OCI-LY1 (cell line): ENCODE results near the gene IGF2R.

Experiments
- H2AFZ ChIP-seq: fragments of 200-600 bp; sonication (generic), shearing (Covaris generic); 2 replicates; pipeline ENCODE4 v1.6.0; 2014; ENCODE audit warnings: antibody characterized with exemption, mild to moderate bottlenecking, low read length
- H3F3A ChIP-seq: fragments of 200-600 bp; sonication (generic), shearing (Covaris generic); 2 replicates; pipeline ENCODE4 v1.6.0; 2014; ENCODE audit warnings: mild to moderate bottlenecking, antibody characterized with exemption, low read length, moderate library complexity; ENCODE audit not compliant: insufficient read depth
- H3K27ac ChIP-seq: fragments of 200-600 bp; sonication (generic); 2 replicates; pipeline ENCODE4 v1.5.1; 2014; ENCODE audit warnings: low read length, mixed run types, mild to moderate bottlenecking, low read depth; ENCODE audit not compliant: poor library complexity, severe bottlenecking
- H3K27me3 ChIP-seq: fragments of 200-600 bp; sonication (generic); 2 replicates; pipeline ENCODE4 v1.6.0; 2014; ENCODE audit warnings: antibody characterized with exemption, mild to moderate bottlenecking, low read length, moderate library complexity; ENCODE audit not compliant: insufficient read depth
- H3K36me3 ChIP-seq: fragments of 200-600 bp; sonication (generic); 2 replicates; pipeline ENCODE4 v1.6.1; 2014; ENCODE audit warnings: mild to moderate bottlenecking, antibody characterized with exemption, low read length, moderate library complexity, mixed read lengths; ENCODE audit not compliant: insufficient read depth
- H3K4me1 ChIP-seq: fragments of 200-600 bp; sonication (generic); 2 replicates; pipeline ENCODE4 v1.5.1; 2014; ENCODE audit warnings: mild to moderate bottlenecking, low read length, moderate library complexity; ENCODE audit not compliant: insufficient read depth, severe bottlenecking
- H3K4me2 ChIP-seq: fragments of 200-600 bp; sonication (generic), shearing (Covaris generic); 2 replicates; pipeline ENCODE4 v1.6.1; 2014; ENCODE audit warnings: low read length
- H3K4me3 ChIP-seq: fragments of 200-600 bp; sonication (generic); 2 replicates; pipeline ENCODE4 v1.5.1; 2014; ENCODE audit warnings: low read length, low read depth, mild to moderate bottlenecking, mixed read lengths; ENCODE audit not compliant: poor library complexity, severe bottlenecking
- H3K79me2 ChIP-seq: fragments of 200-600 bp; shearing (Covaris generic); 2 replicates; pipeline ENCODE4 v1.6.1; 2016; ENCODE audit warnings: mixed run types, low read length, mixed read lengths; ENCODE audit not compliant: insufficient read depth
- H3K9ac ChIP-seq: fragments of 200-600 bp; sonication (generic), shearing (Covaris generic); 2 replicates; pipeline ENCODE4 v1.6.1; 2014; ENCODE audit warnings: mild to moderate bottlenecking, low read length, mixed read lengths
- H3K9me2 ChIP-seq: fragments of 200-600 bp; sonication (generic), shearing (Covaris generic); 2 replicates; pipeline ENCODE4 v1.6.1; 2014; ENCODE audit warnings: low read depth, mild to moderate bottlenecking, low read length, mixed read lengths
- H3K9me3 ChIP-seq: fragments of 200-600 bp; shearing (Covaris generic); 2 replicates; pipeline ENCODE4 v1.6.1; 2014; ENCODE audit warnings: low read length, mixed read lengths
- H4K20me1 ChIP-seq: fragments of 200-600 bp; sonication (generic), shearing (Covaris generic); 2 replicates; pipeline ENCODE4 v1.6.0; 2016; ENCODE audit warnings: mild to moderate bottlenecking, low read length; ENCODE audit not compliant: insufficient read depth
- EZH2 ChIP-seq: fragments of 200-600 bp; sonication (generic), shearing (Covaris generic); IDR thresholded peaks from 2 replicates; pipeline ENCODE4 v1.8.0; 2017; ENCODE audit warnings: borderline replicate concordance, mixed run types, mild to moderate bottlenecking, antibody characterized with exemption, low read length, moderate library complexity, mixed read lengths
- TF ChIP-seq, protein P1 (sequence below): fragments of 200-600 bp; sonication (generic), shearing (Covaris generic); IDR thresholded peaks from 2 replicates; pipeline ENCODE4 v1.5.1; 2017; ENCODE audit warnings: mild to moderate bottlenecking, antibody characterized with exemption, low read length, moderate library complexity, mixed read lengths

IGF2R gene

GRCh38 chr6:160035693-160036330, 66.9 kb downstream of the IGF2R start:
- TF ChIP-seq, protein P1, sequence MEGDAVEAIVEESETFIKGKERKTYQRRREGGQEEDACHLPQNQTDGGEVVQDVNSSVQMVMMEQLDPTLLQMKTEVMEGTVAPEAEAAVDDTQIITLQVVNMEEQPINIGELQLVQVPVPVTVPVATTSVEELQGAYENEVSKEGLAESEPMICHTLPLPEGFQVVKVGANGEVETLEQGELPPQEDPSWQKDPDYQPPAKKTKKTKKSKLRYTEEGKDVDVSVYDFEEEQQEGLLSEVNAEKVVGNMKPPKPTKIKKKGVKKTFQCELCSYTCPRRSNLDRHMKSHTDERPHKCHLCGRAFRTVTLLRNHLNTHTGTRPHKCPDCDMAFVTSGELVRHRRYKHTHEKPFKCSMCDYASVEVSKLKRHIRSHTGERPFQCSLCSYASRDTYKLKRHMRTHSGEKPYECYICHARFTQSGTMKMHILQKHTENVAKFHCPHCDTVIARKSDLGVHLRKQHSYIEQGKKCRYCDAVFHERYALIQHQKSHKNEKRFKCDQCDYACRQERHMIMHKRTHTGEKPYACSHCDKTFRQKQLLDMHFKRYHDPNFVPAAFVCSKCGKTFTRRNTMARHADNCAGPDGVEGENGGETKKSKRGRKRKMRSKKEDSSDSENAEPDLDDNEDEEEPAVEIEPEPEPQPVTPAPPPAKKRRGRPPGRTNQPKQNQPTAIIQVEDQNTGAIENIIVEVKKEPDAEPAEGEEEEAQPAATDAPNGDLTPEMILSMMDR = no peak
- no peak for TF ChIP-seq EZH2
- H3K4me2 ChIP-seq = no peak overlapping the region
- H3K4me1 ChIP-seq = peaks cover 7% of the 10 kb centered on the region
- H3K27me3 ChIP-seq = no peaks in the 10 kb centered on the region
- no peaks in the 10 kb centered on the region for H3K9me2 ChIP-seq
- H3K36me3 ChIP-seq = peaks cover 35% of the 10 kb centered on the region
- H3K9me3 ChIP-seq = no peaks in the 10 kb centered on the region
- H3K79me2 ChIP-seq = no peaks in the 10 kb centered on the region
- no peak overlapping the region for H2AFZ ChIP-seq
- H3K4me3 ChIP-seq = no peak overlapping the region
- no peak overlapping the region for H3K9ac ChIP-seq
- no peaks in the 10 kb centered on the region for H4K20me1 ChIP-seq
- H3F3A ChIP-seq = no peaks in the 10 kb centered on the region
- H3K27ac ChIP-seq = no peak overlapping the region

DNA sequence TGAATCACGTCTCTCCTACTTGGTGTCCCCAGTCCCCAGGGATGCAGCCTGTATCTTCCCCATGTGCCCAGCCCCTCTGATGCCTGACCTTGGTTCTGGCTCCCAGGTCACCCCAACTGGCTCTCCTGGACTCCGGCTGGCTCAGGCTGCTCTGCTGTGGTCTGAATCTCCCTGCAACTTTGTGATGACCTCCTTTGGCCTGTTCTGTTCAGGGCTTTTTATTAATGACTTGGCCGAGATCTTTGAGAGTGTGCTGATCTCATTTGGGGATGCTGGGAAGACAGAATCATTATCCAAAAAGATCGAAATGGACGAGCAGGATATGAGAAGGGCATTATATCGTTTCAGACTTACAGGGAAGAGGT, 67.4 kb downstream of the IGF2R start:
- Histone ChIP-seq H3K4me2 (no peak overlapping the region), H3K9me2 (no peaks in the 10 kb centered on the region), H3K4me3 (no peak overlapping the region), H4K20me1 (no peaks in the 10 kb centered on the region), H3K4me1 (peaks cover 7% of the 10 kb centered on the region), H3K27me3 (no peaks in the 10 kb centered on the region), H3F3A (no peaks in the 10 kb centered on the region), H3K9me3 (no peaks in the 10 kb centered on the region), H3K79me2 (no peaks in the 10 kb centered on the region), H3K27ac (no peak overlapping the region), H3K9ac (no peak overlapping the region), H3K36me3 (peaks cover 38% of the 10 kb centered on the region), H2AFZ (no peak overlapping the region)
- no peak for TF ChIP-seq EZH2
- TF ChIP-seq, protein P1 = no peak

DNA sequence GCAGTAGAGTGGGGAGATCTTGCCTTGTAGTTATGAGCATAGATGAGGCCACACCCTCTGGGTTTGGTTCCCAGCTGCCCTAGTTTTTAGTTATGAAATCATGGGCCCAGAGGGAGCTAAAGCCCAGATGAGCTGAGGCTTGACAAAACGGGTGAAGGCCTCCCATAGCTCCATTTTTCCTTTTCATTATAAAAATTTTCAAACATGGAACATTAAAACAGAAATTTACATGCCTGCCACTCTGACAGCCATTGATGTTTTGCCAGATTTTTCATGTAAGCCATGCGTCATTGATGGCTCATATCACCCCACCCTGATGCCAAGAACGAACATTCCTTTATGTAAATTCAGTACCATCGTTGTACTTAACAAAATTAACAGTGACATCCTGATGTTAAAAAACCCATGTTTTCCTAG, 67.9 kb downstream of the IGF2R start:
- H3K4me2 ChIP-seq = no peak overlapping the region
- H3K27me3 ChIP-seq = no peaks in the 10 kb centered on the region
- H3K9ac ChIP-seq = no peak overlapping the region
- H3F3A ChIP-seq = no peaks in the 10 kb centered on the region
- no peak overlapping the region for H3K4me3 ChIP-seq
- H4K20me1 ChIP-seq = no peaks in the 10 kb centered on the region
- peaks cover 34% of the 10 kb centered on the region for H3K36me3 ChIP-seq
- peaks cover 4% of the 10 kb centered on the region for H3K4me1 ChIP-seq
- H3K9me2 ChIP-seq = no peaks in the 10 kb centered on the region
- H3K79me2 ChIP-seq = no peaks in the 10 kb centered on the region
- TF ChIP-seq, protein P1 = no peak
- no peak for TF ChIP-seq EZH2
- H2AFZ ChIP-seq = no peak overlapping the region
- H3K9me3 ChIP-seq = no peaks in the 10 kb centered on the region
- no peak overlapping the region for H3K27ac ChIP-seq
